ENCODE results near the gene NINJ2.

GRCh38 chr12:561908-562593 lies 101.2 kb downstream of the NINJ2 start:
- TF ChIP-seq CTCF (IDR thresholded peaks at IDR 0.05): no peak
- TF ChIP-seq POLR2A (IDR thresholded peaks at IDR 0.05): no peak
